GM18858 (cell line): Measurements from ENCODE around the gene PLXNA3.
"Not testable (repeated sequence)": the region's sequence is repeated elsewhere in the genome, so short reads cannot be mapped to it uniquely, and the experiment has no call there.

Source experiments
- ATAC-seq: cut with Tn5 transposase; IDR thresholded peaks from one replicate; pipeline ENCODE4 v1.9.1; 2021; ENCODE audit not compliant: unreplicated experiment

PLXNA3 gene

GRCh38 chrX:154495472-154495922 is 37.4 kb downstream of the PLXNA3 start:
- no peak for ATAC-seq

DNA sequence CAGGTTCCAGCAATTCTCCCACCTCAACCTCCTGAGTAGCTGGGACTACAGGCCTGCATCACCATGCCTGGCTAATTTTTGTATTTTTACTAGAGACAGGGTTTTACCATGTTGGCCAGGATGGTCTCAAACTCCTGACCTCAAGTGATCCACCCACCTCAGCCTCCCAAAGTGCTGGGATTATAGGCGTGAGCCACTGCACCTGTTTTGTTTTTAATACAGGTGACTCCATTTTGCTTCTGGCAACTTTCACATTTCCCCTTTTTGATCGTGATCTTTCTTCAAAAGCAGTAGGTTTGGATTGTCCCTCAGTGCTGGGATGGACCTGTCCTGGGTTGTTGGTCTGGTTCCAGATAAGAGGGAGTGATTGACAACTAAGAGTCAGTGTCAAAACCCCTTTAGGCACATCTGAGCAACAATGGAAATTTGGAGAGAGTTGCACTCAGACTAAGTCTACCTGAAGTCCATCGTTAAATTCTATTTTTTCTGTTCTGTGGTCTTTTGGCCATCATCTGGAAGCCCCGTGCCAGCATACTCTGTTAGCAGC is 38.6 kb downstream of the PLXNA3 start:
- not testable (repeated sequence) for ATAC-seq

- not testable (repeated sequence) for ATAC-seq
Observed at GRCh38 chrX:154501423-154501822, 43.3 kb downstream of the PLXNA3 start.

GRCh38 chrX:154502098-154502497 is 44.0 kb downstream of the PLXNA3 start:
- no peak for ATAC-seq

- no peak for ATAC-seq
Observed at GRCh38 chrX:154502989-154503388, 44.9 kb downstream of the PLXNA3 start.

- no peak for ATAC-seq
Observed at GRCh38 chrX:154505734-154506133, 47.7 kb downstream of the PLXNA3 start.

DNA sequence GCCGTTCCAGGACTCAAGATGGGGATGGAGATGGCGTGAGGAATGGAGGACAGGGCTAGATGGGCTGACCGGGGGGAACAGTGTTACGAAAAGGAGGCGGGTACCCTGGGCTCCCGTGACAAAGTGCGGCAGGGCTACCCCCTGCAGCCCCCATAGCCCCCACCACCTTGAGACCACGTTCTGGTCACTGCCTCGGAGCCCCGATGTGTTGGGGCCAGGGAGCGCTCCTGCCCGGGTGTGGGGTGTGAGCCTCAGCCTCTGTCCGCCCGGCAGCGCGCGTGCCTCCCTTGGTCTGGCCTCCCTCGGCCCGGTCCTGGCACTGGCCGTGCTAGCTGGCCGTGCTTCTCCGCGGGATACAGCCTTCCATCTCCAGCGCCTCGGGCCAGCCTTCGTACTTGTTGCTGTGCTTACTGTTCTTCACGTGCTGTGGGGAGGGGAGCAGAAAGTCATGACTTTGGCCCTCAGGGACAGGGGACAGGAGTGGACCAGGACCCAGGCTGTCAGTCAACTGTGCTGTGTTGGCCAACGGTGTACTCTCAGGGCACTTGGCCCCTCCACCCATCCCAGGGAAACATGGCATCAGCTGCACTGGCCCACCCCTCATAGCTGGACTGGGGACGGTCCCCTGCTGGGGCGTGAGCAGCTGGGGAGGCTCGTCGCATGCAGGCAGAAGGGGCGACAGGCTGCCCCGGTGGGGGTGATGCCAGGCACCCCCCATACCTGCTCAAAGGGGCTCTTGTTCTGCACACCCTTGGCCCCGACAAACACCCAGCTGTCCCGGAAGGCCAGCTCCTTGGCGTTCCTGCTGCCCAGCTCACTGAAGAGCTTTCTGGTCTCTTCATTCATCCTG is 48.6 kb downstream of the PLXNA3 start:
- no peak for ATAC-seq

DNA sequence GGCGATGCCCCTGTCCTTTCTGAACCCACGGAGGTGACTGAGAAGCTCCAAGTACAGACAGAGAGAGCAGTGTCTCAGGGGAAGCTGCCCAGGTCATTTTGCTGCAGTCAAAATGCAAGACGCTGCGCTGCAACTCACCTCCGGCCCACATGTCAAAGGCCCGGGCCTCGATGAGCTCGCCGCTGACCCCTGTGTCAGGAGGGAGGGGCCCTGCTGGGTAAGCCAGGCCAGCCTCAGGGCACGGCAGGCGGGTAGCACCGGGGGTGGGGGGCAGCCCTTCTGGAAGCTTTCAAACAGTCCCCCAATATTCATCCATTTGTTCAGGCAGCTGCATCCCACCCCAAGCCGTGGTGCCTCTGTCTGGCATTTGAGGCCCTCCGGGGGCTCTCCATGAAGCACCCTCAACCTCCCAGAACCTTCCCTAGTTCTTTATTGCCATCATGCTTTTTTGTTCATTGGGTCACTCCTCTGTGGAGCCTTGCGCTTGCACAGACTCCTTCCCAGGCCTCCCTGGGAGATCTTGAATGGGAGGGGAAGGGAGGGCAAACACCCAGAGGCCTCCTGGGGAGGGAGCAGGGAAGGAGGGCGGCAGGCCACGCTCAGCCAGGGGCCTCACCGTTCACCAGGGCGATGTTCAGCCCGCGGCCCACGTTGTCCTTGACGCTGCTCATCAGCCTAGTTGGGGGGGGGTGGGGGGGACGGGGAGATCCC is 49.7 kb downstream of the PLXNA3 start:
- ATAC-seq, result no peak

GRCh38 chrX:154508384-154508745 is 50.3 kb downstream of the PLXNA3 start:
- ATAC-seq, result no peak

- ATAC-seq, result no peak
Observed at GRCh38 chrX:154509455-154509854, 51.4 kb downstream of the PLXNA3 start.

- no peak for ATAC-seq
Observed at GRCh38 chrX:154511761-154512160, 53.7 kb downstream of the PLXNA3 start.

- ATAC-seq, result no peak
Observed at GRCh38 chrX:154512879-154513553, 54.9 kb downstream of the PLXNA3 start.

DNA sequence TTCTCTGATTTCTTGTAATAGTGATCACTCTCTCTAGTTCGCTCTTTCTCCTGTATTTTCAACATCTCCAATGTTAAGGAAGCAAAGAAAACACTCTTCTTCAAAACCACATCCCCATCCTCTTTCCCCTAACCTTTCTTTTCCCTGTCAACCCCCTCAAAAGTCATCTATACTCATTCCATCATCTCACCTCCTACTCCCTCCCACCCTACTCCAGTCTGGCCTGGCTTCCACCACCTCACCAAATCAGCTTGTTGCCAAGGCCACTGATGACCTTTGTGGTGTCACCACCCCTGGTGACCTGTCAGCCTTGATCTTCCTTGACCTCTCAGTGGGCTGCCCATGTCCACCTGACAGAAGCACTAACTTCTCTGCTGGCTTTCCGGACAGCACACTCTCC is 55.6 kb downstream of the PLXNA3 start:
- ATAC-seq, result no peak

- no peak for ATAC-seq
Observed at GRCh38 chrX:154515090-154515965, 57.2 kb downstream of the PLXNA3 start.

DNA sequence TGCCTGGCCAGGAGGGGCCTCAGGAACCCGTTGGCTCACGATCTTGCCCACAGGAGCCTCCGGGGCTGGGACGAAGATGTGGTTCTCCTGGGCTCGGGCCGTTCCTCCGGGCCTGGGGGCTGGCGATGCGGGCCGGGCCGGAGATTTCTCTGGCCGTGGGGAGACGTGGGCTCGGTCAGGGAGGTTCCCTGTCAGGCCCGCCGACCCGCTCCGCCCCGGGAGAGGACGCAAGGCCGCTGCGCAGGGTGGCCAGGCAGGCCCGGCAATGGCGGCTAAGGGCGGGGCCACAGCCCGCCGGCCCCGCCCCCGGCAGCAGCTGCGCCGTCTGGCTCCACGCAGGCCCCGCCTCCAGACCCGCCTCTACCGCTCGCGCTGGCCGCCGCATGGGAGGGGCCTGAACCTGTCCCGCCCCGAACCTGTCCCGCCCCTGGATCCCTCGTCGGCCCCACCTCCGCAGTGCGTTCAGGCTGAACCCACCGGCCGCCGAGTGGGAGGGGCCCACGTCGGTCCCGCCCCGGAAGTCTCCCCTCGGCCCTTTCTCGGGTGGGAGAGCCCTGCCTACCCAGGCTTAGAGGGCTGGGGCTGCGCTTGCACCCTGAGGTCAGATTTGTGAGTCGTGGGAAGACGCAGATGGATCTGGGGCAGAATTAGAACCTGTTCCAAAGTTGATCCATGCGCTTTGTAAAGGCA is 58.0 kb downstream of the PLXNA3 start, which contains the start of gene FAM3A:
Gene FAM3A, minus strand, starts transcription at position 267 of the 690 bp plus-strand sequence. CDS start 460 bp downstream, outside the sequence.
- peak; percentile 67 for ATAC-seq

DNA sequence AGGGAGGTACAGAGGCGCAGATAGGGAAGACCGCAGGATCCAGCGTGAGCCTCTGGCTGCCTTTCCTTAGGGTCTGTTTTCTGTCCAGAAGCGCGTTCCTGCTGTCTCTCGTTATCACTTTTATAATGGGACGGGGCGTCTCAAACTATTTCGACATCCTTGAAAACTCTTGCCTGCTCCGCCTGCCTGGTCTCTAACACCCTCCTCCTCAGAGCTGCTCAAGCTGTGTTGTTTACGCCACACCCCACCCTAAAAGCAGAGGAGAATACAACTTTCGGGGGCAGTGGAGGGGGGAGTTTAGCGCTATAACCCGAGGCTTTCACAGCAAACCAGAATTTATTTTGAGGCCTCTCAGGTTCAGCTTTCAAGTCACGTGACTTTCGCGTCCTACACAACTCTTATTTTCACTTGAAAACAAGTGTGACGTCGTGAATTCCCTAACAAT is 58.6 kb downstream of the PLXNA3 start:
- ATAC-seq, result no peak

- no peak for ATAC-seq
Observed at GRCh38 chrX:154517101-154517781, 59.2 kb downstream of the PLXNA3 start.

GRCh38 chrX:154519389-154519788 is 61.3 kb downstream of the PLXNA3 start:
- no peak for ATAC-seq
